Measurements from ENCODE around the gene HSPG2. TPM values are rescaled to one million over a fixed set of nuclear protein-coding genes. Genes with fewer than 3 reads are reported as not detected.

HSPG2 gene
- polyA plus RNA-seq, 1 donor from 2014 or later: 0.79 TPM

GRCh38 chr1:21834666-21835065 is 102.4 kb downstream of the HSPG2 start:
- TF ChIP-seq POLR2AphosphoS5 (IDR thresholded peaks at IDR 0.05) (no peak), RAD21 (conservative IDR thresholded peaks at IDR 0.05) (no peak), REST (IDR thresholded peaks at IDR 0.05; ENCODE audit: borderline replicate concordance) (no peak), TAF1 (IDR thresholded peaks at IDR 0.05; ENCODE audit: low read depth) (no peak), MXI1 (conservative IDR thresholded peaks at IDR 0.05; ENCODE audit: poor library complexity, severe bottlenecking) (no peak), CTCF (IDR thresholded peaks at IDR 0.05; ENCODE audit: poor library complexity, severe bottlenecking) (no peak), SMC3 (conservative IDR thresholded peaks at IDR 0.05; ENCODE audit: poor library complexity) (no peak), EZH2 (IDR thresholded peaks at IDR 0.05; ENCODE audit: borderline replicate concordance, insufficient read depth, low read length, poor library complexity, severe bottlenecking) (no peak), EP300 (conservative IDR thresholded peaks at IDR 0.05; ENCODE audit: poor library complexity, severe bottlenecking) (no peak)
- Histone ChIP-seq H3F3A (ENCODE audit: insufficient read depth, low read length, poor library complexity, severe bottlenecking) (no peaks in the 10 kb centered on the region), H3K9me2 (ENCODE audit: insufficient read depth, low read length) (no peaks in the 10 kb centered on the region), H3K27ac (ENCODE audit: low read length) (no peak overlapping the region), H3K4me3 (ENCODE audit: low read length) (no peak overlapping the region), H3K27me3 (ENCODE audit: insufficient read depth, low read depth, low read length) (no peaks in the 10 kb centered on the region), H3K79me2 (replicated peaks; ENCODE audit: insufficient read depth, low read length) (no peaks in the 10 kb centered on the region), H4K20me1 (ENCODE audit: insufficient read depth) (no peaks in the 10 kb centered on the region), H3K36me3 (ENCODE audit: insufficient read depth, low read length) (no peaks in the 10 kb centered on the region), H3K9me3 (ENCODE audit: low read length) (no peaks in the 10 kb centered on the region), H2AFZ (ENCODE audit: low read depth, low read length) (no peak overlapping the region), H3K9ac (ENCODE audit: low read length) (no peak overlapping the region), H3K4me2 (ENCODE audit: low read length) (no peak overlapping the region)

- Histone ChIP-seq H3K27me3 (ENCODE audit: insufficient read depth, low read depth, low read length) (no peaks in the 10 kb centered on the region), H3K9ac (ENCODE audit: low read length) (no peak overlapping the region), H3K36me3 (ENCODE audit: insufficient read depth, low read length) (no peaks in the 10 kb centered on the region), H4K20me1 (ENCODE audit: insufficient read depth) (no peaks in the 10 kb centered on the region), H3K79me2 (replicated peaks; ENCODE audit: insufficient read depth, low read length) (no peaks in the 10 kb centered on the region), H3K27ac (ENCODE audit: low read length) (no peak overlapping the region), H3K4me3 (ENCODE audit: low read length) (no peak overlapping the region), H3F3A (ENCODE audit: insufficient read depth, low read length, poor library complexity, severe bottlenecking) (no peaks in the 10 kb centered on the region), H2AFZ (ENCODE audit: low read depth, low read length) (no peak overlapping the region), H3K9me2 (ENCODE audit: insufficient read depth, low read length) (no peaks in the 10 kb centered on the region), H3K4me2 (ENCODE audit: low read length) (no peak overlapping the region), H3K9me3 (ENCODE audit: low read length) (no peaks in the 10 kb centered on the region)
- no peak for TF ChIP-seq EP300 (conservative IDR thresholded peaks at IDR 0.05; ENCODE audit: poor library complexity, severe bottlenecking)
These were observed 103.0 kb downstream of the HSPG2 start for GRCh38 chr1:21834094-21834493.

Data from neural cell (in vitro differentiated cells).